Lower leg skin (tissue), 3 donors: ENCODE results near the gene CDCP2.

Experiments
- CTCF ChIP-seq, 3 donors: fragments of 450-650 bp; IDR thresholded peaks; one replicate each; pipeline ENCODE4 v1.5.1; 2016; ENCODE audit warnings: antibody characterized with exemption in 3 of 3, mild to moderate bottlenecking in 3 of 3, moderate library complexity in 2 of 3
- POLR2A ChIP-seq, 2 donors: fragments of 450-650 bp; IDR thresholded peaks; one replicate each; pipeline ENCODE4 v1.6.1; 2016 to 2017; ENCODE audit warnings: antibody characterized with exemption in 2 of 2, mild to moderate bottlenecking in 1 of 2, moderate library complexity in 1 of 2

- TF ChIP-seq POLR2A (IDR thresholded peaks at IDR 0.05), result no peak
- no peak for TF ChIP-seq CTCF (IDR thresholded peaks at IDR 0.05)
Observed at GRCh38 chr1:54138994-54139393, 13.8 kb downstream of the CDCP2 start.
